Activated T-cell treated with anti-CD3 and anti-CD28 coated beads, Interleukin-2, amount 50 U/mL, for 72 hours (primary cell): Measurements from ENCODE around the gene F2. TPM values are rescaled to one million over a fixed set of nuclear protein-coding genes. Genes with fewer than 3 reads are reported as not detected.

Experiments
- ATAC-seq, 2 donors: fragments of 150-1000 bp; cut with Tn5 transposase; replicated peaks in 1 of 2; 2 replicates each; pipeline ENCODE4 v1.10.0; 2021; ENCODE audit warnings: moderate library complexity in 2 of 2, mild to moderate bottlenecking in 1 of 2
- DNase-seq, 2 donors: peaks; one replicate each; pipeline ENCODE4 v3.0.0; 2021 to 2022; ENCODE audit warnings: mixed read lengths in 1 of 2
- H3K27ac Mint-ChIP-seq: one replicate; pipeline ENCODE4 v1.8.0; 2022; ENCODE audit warnings: mild to moderate bottlenecking, moderate library complexity, mixed read lengths
- H3K27me3 Mint-ChIP-seq: one replicate; pipeline ENCODE4 v1.8.0; 2022; ENCODE audit warnings: low read depth, mixed read lengths
- H3K36me3 Mint-ChIP-seq, 2 donors: one replicate each; pipeline ENCODE4 v1.8.0; 2022; ENCODE audit warnings: mixed read lengths in 2 of 2, mild to moderate bottlenecking in 1 of 2; ENCODE audit not compliant: insufficient read depth in 2 of 2
- H3K4me1 Mint-ChIP-seq: one replicate; pipeline ENCODE4 v1.8.0; 2022; ENCODE audit warnings: low read depth, mixed read lengths
- H3K4me3 Mint-ChIP-seq, 2 donors: one replicate each; pipeline ENCODE4 v1.8.0; 2022; ENCODE audit warnings: mild to moderate bottlenecking in 2 of 2, mixed read lengths in 2 of 2, moderate library complexity in 2 of 2
- H3K9me3 Mint-ChIP-seq, 2 donors: one replicate each; pipeline ENCODE4 v1.8.0; 2022; ENCODE audit warnings: mixed read lengths in 2 of 2
- total RNA-seq, 2 donors: library from RNA; stranded (reverse); gene quantifications; one replicate each; pipeline ENCODE4 v1.2.3, GENCODE V29; 2022

The F2 gene
- total RNA-seq, 2 donors from 2014 or later: not detected

DNA sequence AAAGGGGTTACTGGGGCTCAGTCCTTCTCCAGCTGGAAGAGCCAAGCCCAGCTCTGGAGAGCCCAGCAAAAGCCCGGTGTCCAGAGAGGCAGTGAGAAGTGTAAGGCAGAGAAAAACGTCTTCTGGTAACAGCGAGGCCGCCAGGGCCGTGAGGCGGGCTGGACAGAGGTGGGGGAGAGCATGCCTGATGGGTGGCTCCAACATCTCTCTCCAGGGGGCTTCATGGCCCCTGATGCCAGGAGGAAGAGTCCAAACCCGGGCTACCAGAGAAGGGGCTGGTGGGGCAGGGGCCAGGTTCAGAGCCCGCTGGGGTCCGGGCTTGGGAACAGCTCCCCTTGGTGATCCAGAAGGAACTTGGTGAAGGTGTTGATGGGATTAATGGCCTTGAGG is 40.3 kb upstream of the F2 start:
- Mint-ChIP-seq H3K27ac (no peak overlapping the region), H3K9me3 (no peaks in the 10 kb centered on the region), H3K27me3 (no peaks in the 10 kb centered on the region), H3K36me3 (peaks cover 1 to 5% of the 10 kb centered on the region in 2 donors), H3K4me1 (peaks cover 39% of the 10 kb centered on the region), H3K4me3 (no peak overlapping the region)
- no peak for DNase-seq
- ATAC-seq: no peak

DNA sequence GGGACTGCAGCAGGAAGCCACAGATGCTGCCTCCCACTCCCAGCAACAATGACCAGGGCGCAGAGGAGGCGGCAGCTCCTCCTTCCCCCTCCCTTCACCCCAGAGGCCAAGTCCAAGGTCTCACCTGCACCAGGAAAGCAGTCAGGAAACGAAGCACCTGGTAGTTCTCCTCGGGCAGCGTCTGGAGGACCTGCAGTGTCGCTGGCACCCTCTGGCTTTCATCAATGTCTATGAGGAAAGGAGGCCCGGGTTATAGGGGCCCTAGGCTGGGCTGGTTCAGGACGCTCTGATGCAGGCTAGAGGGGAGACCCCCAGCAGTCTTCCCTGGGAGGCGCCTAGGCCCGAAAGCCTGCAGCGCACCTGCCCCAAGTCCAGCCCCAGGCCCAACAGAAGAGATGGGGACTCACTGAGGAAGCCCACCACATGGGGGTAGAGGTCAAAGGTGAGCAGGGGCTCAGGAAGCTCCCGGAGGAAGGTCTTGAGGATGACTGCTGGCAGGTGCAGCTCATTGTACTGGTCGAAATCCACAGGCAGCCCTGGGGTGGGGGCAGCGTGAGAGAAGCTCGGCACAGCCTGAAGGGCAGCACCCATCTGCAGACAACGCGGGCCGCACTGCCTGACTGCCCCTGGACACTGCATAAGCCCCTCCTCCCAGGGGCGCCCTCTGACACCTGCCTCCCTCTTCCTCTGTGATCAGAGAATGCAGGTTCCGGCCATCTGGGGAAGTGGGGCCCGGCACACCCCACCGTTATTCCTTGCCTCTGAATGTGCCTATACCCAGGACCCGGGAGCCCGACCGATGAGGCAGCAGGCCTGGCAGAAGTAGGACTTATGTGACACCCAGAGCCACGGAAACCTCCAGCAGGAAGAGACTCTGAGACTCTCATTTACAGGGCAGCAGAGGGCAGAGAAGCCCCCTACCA is 39.5 kb upstream of the F2 start:
- Mint-ChIP-seq H3K4me3 (no peak overlapping the region), H3K9me3 (no peaks in the 10 kb centered on the region), H3K4me1 (peaks cover 33% of the 10 kb centered on the region), H3K27ac (no peak overlapping the region), H3K36me3 (peaks cover 1 to 5% of the 10 kb centered on the region in 2 donors), H3K27me3 (no peaks in the 10 kb centered on the region)
- ATAC-seq (no peak), DNase-seq (no peak)

DNA sequence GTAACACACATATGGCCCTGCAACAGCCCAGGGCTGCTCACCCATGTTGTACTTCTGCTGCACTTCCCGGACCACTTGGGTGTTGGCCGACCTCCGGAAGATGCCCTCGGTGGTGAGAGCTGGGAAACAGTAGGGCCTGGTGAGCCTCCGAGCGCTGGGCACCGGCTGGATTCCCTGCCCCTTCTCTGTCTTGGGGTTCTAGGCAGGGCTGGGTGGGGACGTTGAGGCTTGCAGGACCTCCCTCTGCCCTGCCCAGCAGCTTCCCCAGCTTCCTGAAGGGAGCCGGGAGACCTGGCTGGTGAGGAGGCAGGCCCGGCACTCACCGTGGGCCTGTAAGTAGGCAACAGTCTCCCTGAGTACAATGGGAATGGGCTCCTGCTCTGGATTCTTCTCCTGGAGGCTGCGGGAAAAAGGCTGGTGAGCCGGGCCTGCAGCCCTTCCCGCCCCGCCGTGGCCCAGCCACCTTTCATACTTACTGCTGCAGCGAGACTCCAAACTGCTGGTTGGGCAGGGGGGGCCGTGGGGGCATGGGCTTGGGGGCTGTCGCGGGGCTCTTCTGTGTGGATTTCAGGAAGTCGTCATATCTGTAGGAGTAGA is 38.8 kb upstream of the F2 start:
- DNase-seq (no peak), ATAC-seq (no peak)
- Mint-ChIP-seq H3K9me3 (no peaks in the 10 kb centered on the region), H3K27me3 (no peaks in the 10 kb centered on the region), H3K36me3 (peaks cover 1 to 5% of the 10 kb centered on the region in 2 donors), H3K4me1 (peaks cover 27% of the 10 kb centered on the region), H3K4me3 (no peak overlapping the region), H3K27ac (no peak overlapping the region)

DNA sequence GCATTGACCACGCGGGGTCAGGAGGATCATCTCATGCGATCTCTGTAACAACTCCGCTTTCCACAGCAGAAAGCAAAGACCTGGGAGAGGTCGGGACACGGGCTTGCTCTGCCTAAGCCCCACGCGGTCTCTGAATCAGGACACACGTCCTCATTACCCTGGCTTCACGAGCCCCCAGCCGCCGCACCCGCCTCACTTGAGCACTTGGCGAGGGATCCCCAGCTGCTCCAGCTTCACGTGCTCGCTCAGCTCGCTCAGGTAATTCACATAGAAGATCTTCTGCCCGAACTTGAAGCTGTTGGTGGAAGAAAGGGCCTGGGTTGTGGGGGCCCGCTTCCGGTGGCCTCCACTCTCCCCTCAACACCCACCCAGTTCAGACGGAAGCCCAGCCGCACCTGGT is 38.2 kb upstream of the F2 start:
- peaks cover 22% of the 10 kb centered on the region for H3K4me1 Mint-ChIP-seq
- no peak overlapping the region for H3K27ac Mint-ChIP-seq
- peaks cover 1 to 5% of the 10 kb centered on the region in 2 donors for H3K36me3 Mint-ChIP-seq
- H3K27me3 Mint-ChIP-seq: no peaks in the 10 kb centered on the region
- H3K9me3 Mint-ChIP-seq: no peaks in the 10 kb centered on the region
- no peak for ATAC-seq
- H3K4me3 Mint-ChIP-seq: no peak overlapping the region
- no peak for DNase-seq

DNA sequence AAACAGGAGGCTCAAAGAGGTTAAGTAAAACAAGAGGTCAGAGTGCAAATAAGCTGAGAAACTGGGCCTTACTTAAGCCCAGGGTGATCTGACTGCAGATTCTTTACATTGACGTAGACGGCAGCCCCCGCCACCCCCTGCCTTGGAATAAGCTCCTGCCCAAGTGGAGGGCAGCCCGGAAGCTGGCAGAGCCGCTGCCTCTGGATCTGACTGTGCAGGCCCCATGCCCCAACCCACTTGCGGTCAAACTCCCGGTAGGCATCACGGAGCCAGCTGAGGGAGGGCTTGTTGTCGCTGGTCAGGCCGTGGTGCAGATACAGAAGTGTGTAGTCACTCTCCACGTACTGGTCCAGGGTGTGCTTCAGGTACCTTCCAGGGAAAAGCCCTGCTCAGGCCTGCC is 37.2 kb upstream of the F2 start:
- Mint-ChIP-seq H3K36me3 (peaks cover 3 to 7% of the 10 kb centered on the region in 2 donors), H3K27ac (no peak overlapping the region)
- ATAC-seq: no peak

DNA sequence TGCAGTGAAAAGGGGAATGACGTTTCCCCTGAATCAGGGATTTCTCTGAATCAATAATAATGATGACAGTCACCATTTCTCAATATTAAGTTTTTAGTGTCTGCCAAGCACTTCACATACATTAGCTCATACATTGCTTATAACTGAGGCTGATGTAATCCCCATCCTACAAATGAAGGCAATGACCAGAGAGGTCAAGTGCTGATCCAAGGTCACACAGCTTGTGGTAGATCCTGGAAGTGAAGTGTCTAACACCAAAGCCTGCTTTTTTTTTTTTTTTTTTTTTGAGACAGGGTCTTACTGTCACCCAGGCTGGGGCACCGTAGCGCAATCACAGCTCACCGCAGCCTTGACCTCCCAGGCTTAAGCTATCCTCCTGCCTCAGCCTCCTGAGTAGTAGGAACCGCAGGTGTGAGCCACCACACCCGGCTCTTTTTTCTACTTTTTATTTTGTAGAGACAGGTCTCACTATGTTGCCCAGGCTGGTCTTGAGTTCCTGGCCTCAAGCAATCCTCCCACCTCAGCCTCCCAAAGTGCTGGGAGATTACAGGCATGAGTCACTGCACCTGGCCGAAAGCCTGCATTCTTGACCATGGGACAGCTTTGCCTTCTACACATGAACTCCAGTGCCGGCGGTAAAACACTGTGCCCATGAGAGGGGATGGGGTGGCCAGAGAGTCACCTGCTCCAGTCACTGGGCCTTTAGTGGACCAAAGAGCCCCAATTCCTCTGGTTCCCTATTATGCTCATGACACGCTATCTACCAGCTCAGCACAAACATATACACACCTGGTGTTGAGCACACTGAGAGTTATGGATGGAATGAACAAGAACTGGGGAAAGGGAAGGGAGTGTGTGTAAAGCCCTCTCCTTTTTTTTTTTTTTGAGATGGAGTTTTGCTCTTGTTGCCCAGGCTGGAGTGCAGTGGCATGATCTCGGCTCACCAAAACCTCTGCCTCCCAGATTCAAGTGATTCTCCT is 36.0 kb upstream of the F2 start:
- Mint-ChIP-seq H3K27ac (no peak overlapping the region), H3K36me3 (peaks cover 2 to 4% of the 10 kb centered on the region in 2 donors), H3K4me1 (peaks cover 6% of the 10 kb centered on the region), H3K9me3 (no peaks in the 10 kb centered on the region), H3K4me3 (no peak overlapping the region), H3K27me3 (no peaks in the 10 kb centered on the region)
- no peak for DNase-seq
- ATAC-seq: no peak

More for the DNA sequence above, 37.2 kb upstream of the F2 start:
- DNase-seq: no peak
- H3K4me1 Mint-ChIP-seq: peaks cover 15% of the 10 kb centered on the region
- H3K4me3 Mint-ChIP-seq: no peak overlapping the region
- no peaks in the 10 kb centered on the region for H3K9me3 Mint-ChIP-seq
- H3K27me3 Mint-ChIP-seq: no peaks in the 10 kb centered on the region

DNA sequence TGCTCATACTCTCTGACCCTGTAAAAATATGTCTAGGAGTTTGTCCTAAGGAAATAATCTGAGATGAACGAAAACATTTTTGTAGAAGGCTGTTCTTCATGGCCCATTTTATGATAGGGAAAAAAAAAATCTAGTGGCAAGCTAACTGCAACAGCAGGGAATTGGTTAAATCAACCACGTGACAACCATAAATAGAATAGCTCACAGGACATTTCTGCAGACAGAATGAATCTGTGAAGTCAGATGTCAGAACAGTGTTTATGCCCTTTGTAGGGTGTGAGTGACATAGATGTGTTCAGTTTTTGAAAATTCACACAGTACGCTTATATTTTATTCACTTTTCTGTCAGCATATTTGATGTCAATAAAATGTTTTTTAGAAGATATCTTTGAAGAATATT is 34.6 kb upstream of the F2 start:
- no peak for DNase-seq
- Mint-ChIP-seq H3K27ac (no peak overlapping the region), H3K4me1 (no peaks in the 10 kb centered on the region), H3K9me3 (no peaks in the 10 kb centered on the region), H3K4me3 (no peak overlapping the region), H3K27me3 (no peaks in the 10 kb centered on the region), H3K36me3 (peaks cover 2 to 3% of the 10 kb centered on the region in 2 donors)
- no peak for ATAC-seq

DNA sequence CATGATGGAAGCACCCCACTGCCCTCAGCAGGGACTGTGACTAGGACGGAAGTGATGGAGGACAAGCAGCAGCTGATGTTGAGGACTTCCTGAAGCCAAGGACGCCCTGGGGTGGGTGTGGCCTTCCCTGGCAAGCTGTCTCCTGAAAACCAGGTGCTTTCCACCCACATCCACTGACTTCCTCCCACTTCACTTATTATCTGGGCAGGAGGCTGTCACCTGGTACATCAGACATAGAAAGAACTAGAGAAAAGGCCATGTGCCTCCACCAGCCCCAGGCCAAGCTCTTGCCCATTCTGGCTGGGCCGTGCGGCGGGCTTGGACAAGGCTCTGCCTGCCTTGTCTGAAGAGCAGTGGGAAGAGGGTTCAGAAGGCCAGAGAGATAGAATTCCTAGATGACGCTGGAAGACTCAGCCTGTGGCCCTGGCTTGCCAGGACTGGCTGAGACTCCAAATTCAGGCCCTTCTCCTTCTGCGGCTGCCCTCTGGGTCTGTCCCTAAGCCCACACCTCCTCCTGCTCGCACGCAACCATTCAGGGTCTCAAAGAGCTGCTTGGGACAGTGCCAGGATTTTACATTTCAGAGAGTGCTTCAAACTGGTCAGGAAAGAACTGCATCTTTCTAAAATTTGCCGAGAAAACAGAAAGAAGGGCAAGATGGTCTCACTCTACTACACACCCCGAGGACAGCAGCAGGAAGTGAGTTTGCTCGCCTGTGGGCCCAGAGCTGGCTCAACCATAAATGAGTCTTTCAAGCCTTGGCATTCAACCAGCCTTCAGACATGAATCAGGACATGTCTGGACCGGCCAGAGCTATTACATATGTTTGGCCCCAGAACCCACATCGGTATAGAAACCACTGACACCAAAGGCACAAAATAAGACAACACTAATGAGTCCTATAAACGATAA is 31.9 kb upstream of the F2 start:
- no peaks in the 10 kb centered on the region for H3K27me3 Mint-ChIP-seq
- DNase-seq (no peak), ATAC-seq (no peak)
- no peak overlapping the region for H3K4me3 Mint-ChIP-seq
- H3K36me3 Mint-ChIP-seq: peaks cover 2 to 3% of the 10 kb centered on the region in 2 donors
- H3K9me3 Mint-ChIP-seq: no peaks in the 10 kb centered on the region
- H3K4me1 Mint-ChIP-seq: no peaks in the 10 kb centered on the region
- H3K27ac Mint-ChIP-seq: peak overlapping the region; percentile 31

DNA sequence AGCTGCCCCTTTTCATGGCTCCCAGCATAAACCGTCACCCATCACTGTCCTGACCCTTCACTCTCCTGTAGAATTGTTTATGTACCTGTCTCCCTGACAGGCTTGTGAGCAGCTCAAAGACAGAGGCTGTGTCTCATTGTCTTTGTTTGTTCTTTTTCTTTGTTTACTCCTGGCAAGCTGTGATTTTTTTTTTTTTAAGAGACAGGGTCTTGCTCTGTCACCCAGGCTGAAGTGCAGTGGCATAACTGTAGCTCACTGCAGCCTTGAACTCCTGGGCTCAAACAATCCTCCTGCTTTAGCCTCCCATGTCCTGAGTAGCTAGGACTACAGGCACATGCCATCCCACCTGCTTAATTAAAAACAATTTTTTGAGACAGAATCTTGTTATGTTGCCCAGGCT is 28.3 kb upstream of the F2 start:
- ATAC-seq (no peak), DNase-seq (no peak)
- H3K4me3 Mint-ChIP-seq: no peak overlapping the region
- no peaks in the 10 kb centered on the region for H3K4me1 Mint-ChIP-seq
- H3K36me3 Mint-ChIP-seq: peaks cover 2 to 5% of the 10 kb centered on the region in 2 donors
- no peaks in the 10 kb centered on the region for H3K9me3 Mint-ChIP-seq
- no peaks in the 10 kb centered on the region for H3K27me3 Mint-ChIP-seq
- H3K27ac Mint-ChIP-seq: peak overlapping the region; percentile 5

DNA sequence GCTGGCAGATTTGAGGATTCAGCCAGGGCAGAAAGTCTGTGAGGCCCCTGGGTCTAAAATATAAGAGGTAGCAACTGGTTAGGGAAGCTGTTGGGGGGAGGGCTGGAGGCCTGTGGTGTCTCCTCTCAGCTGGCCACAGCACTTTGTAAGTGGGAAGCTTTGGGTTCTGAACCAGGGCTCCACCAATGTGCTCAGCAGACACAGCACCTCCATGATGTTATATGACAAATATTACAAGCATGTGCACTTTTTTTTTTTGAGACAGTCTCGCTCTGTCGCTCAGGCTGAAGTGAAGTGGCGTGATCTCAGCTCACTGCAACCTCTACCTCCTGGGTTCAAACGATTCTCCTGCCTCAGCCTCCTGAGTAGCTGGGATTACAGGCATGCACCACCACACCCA is 26.6 kb upstream of the F2 start:
- Mint-ChIP-seq H3K36me3 (peaks cover 0 to 2% of the 10 kb centered on the region in 2 donors), H3K4me3 (no peak overlapping the region), H3K27ac (no peak overlapping the region), H3K4me1 (peaks cover 2% of the 10 kb centered on the region), H3K9me3 (no peaks in the 10 kb centered on the region), H3K27me3 (no peaks in the 10 kb centered on the region)
- ATAC-seq (no peak), DNase-seq (no peak)

DNA sequence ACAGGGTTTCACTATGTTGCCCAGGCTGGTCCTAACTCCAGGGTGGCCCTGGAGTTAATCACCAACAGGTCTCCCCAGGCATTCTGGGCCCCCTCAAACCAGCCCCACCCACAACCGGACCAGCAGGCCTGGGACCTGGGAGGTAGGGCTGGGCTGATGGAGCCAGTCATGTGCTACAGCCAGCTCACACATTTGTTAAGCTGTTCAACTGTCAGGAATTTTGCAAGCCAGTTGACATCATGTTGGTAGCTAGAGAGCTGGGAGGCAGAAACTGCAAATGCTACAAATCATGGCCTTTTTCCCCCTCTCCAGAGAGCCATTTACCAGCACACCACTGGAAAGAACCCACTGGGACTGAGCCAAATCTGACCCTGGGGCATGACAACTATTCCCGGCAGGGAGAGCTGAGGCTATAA is 25.4 kb upstream of the F2 start:
- no peak overlapping the region for H3K4me3 Mint-ChIP-seq
- H3K27me3 Mint-ChIP-seq: no peaks in the 10 kb centered on the region
- H3K9me3 Mint-ChIP-seq: no peaks in the 10 kb centered on the region
- no peak overlapping the region for H3K27ac Mint-ChIP-seq
- peaks cover 0 to 2% of the 10 kb centered on the region in 2 donors for H3K36me3 Mint-ChIP-seq
- DNase-seq (no peak), ATAC-seq (no peak)
- peaks cover 13% of the 10 kb centered on the region for H3K4me1 Mint-ChIP-seq

DNA sequence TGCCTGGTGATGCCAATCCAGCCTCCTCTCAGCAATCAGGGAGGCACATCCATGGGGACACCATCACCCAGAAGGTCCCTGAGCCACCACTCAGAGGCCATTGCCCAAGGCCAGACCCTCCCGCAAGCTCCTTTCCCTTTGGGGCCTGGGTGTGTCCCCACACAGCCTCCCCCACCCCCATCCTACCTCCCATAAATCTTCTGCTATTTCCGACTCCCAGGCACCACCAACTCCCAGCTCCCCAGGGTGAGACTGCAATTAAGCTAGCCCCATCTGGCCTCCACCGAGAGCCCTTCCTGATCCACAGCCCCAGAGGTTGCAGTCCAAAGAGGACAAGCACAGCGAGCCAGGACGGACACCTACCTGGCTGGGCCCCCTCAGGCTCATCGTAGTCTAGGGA is 24.9 kb upstream of the F2 start:
- no peak for ATAC-seq
- Mint-ChIP-seq H3K4me3 (no peak overlapping the region), H3K4me1 (peaks cover 18% of the 10 kb centered on the region), H3K9me3 (no peaks in the 10 kb centered on the region), H3K36me3 (peaks cover 0 to 2% of the 10 kb centered on the region in 2 donors), H3K27ac (no peak overlapping the region), H3K27me3 (no peaks in the 10 kb centered on the region)
- no peak for DNase-seq
